GM18508 (cell line): ENCODE measurements around the gene KRT77.

Experiments used
- ATAC-seq: cut with Tn5 transposase; IDR thresholded peaks from one replicate; pipeline ENCODE4 v1.9.1; 2021; ENCODE audit warnings: moderate number of reproducible peaks; ENCODE audit not compliant: insufficient read depth, unreplicated experiment

Gene KRT77

GRCh38 chr12:52659951-52660350 is 43.4 kb downstream of the KRT77 start:
- no peak for ATAC-seq

GRCh38 chr12:52659395-52659794 is 43.9 kb downstream of the KRT77 start:
- ATAC-seq = no peak

GRCh38 chr12:52658196-52658595 is 45.1 kb downstream of the KRT77 start:
- ATAC-seq = no peak

- no peak for ATAC-seq
These were observed 45.9 kb downstream of the KRT77 start for GRCh38 chr12:52657250-52657902.

GRCh38 chr12:52656616-52657015 is 46.7 kb downstream of the KRT77 start:
- ATAC-seq = no peak

GRCh38 chr12:52655720-52656124 is 47.6 kb downstream of the KRT77 start:
- no peak for ATAC-seq

GRCh38 chr12:52655251-52655650 is 48.1 kb downstream of the KRT77 start:
- no peak for ATAC-seq

GRCh38 chr12:52651726-52652261 is 51.5 kb downstream of the KRT77 start, which contains the start of gene KRT2:
Gene KRT2, minus strand, starts transcription at chr12:52652211. Its CDS starts 69 bp downstream, at chr12:52652142.
- ATAC-seq = no peak

GRCh38 chr12:52650520-52651081 is 52.7 kb downstream of the KRT77 start:
- no peak for ATAC-seq

- ATAC-seq = no peak
These were observed 54.3 kb downstream of the KRT77 start for GRCh38 chr12:52649066-52649465.

GRCh38 chr12:52648012-52648550 is 55.2 kb downstream of the KRT77 start:
- no peak for ATAC-seq

GRCh38 chr12:52647601-52648000 is 55.7 kb downstream of the KRT77 start:
- ATAC-seq = no peak

GRCh38 chr12:52646613-52647012 is 56.7 kb downstream of the KRT77 start:
- ATAC-seq = no peak

- no peak for ATAC-seq
These were observed 57.3 kb downstream of the KRT77 start for GRCh38 chr12:52645982-52646381.

GRCh38 chr12:52645120-52645761 is 58.1 kb downstream of the KRT77 start:
- no peak for ATAC-seq

GRCh38 chr12:52644078-52644415 is 59.3 kb downstream of the KRT77 start:
- ATAC-seq = no peak

GRCh38 chr12:52643233-52644077 is 59.9 kb downstream of the KRT77 start:
- ATAC-seq = no peak

- no peak for ATAC-seq
These were observed 61.9 kb downstream of the KRT77 start for GRCh38 chr12:52641468-52641867.
